GM12878 (cell line): ENCODE data around the gene NEK7. TPM values are rescaled to one million over a fixed set of nuclear protein-coding genes. Genes with fewer than 3 reads are reported as not detected.

ENCODE experiments used
- ATAC-seq: fragments of 200-7000 bp; cut with Tn5 transposase; 3 replicates; pipeline ENCODE4 v1.9.1; 2020; ENCODE audit warnings: mild to moderate bottlenecking, moderate library complexity
- BruUV-seq: library from RNA; stranded (reverse); fragments of 400-500 nt; replicated peaks from 2 replicates; lab custom pipeline; 2021; lab: Mats Ljungman, UMichigan
- CTCF ChIA-PET: fragments of 300-600 bp; sonication (Branson Sonifier 250); formaldehyde crosslinking; extraction: SDS; loops from one replicate; lab custom pipeline; 2021; ENCODE audit warnings: inconsistent platforms; lab: Yijun Ruan, JAX
- POLR2A ChIA-PET: fragments of 350-600 bp; formaldehyde crosslinking; extraction: SDS; loops from one replicate; lab custom pipeline; 2021; ENCODE audit warnings: inconsistent platforms; lab: Charles Lee
- RAD21 ChIA-PET: fragments of 300-600 bp; sonication (Branson Sonifier 250); formaldehyde crosslinking; loops from one replicate; lab custom pipeline; 2023; ENCODE audit warnings: antibody characterized with exemption; ENCODE audit not compliant: unreplicated experiment; lab: Charles Lee
- SMC1A ChIA-PET: fragments of 300-600 bp; sonication (Branson Sonifier 250); formaldehyde crosslinking; loops from one replicate; lab custom pipeline; 2023; ENCODE audit not compliant: unreplicated experiment, uncharacterized antibody; lab: Charles Lee
- DNase-seq: peaks from one replicate; pipeline ENCODE4 v3.0.0-alpha.2; 2011; ENCODE audit warnings: low read depth, low spot score
- FAIRE-seq: peaks from 3 replicates; lab custom pipeline; 2011; peaks lifted over from hg19 to GRCh38; lab: Jason Lieb, UNC
- H2AFZ ChIP-seq: 2 replicates; pipeline ENCODE4 v1.6.0; 2011; ENCODE audit warnings: low read depth, low read length, control low read depth; ENCODE audit not compliant: control insufficient read depth
- H3K27ac ChIP-seq: 2 replicates; pipeline ENCODE4 v1.5.1; 2011; ENCODE audit warnings: control low read depth; ENCODE audit not compliant: control insufficient read depth, insufficient read depth
- H3K27me3 ChIP-seq, 2 experiments: replicated peaks in 1 of 2; 2 replicates each; pipeline versions ENCODE4 v1.6.0 to v1.6.1; 2011; ENCODE audit warnings: low read length in 1 of 2; ENCODE audit not compliant: control insufficient read depth in 2 of 2, insufficient read depth in 2 of 2
- H3K36me3 ChIP-seq, 2 experiments: 2 replicates each; pipeline ENCODE4 v1.5.1; 2011; ENCODE audit warnings: low read length in 1 of 2; ENCODE audit not compliant: control insufficient read depth in 2 of 2, insufficient read depth in 2 of 2
- H3K4me1 ChIP-seq: 2 replicates; pipeline ENCODE4 v1.6.1; 2011; ENCODE audit warnings: mild to moderate bottlenecking, low read length, moderate library complexity, mixed read lengths; ENCODE audit not compliant: control insufficient read depth, insufficient read depth
- H3K4me2 ChIP-seq: 2 replicates; pipeline ENCODE4 v1.6.0; 2011; ENCODE audit warnings: control low read depth; ENCODE audit not compliant: control insufficient read depth, insufficient read depth
- H3K4me3 ChIP-seq: fragments of 200-600 bp; sonication (generic); 2 replicates; pipeline ENCODE4 v1.5.1; 2016
- H3K79me2 ChIP-seq: 2 replicates; pipeline ENCODE4 v1.6.0; 2011; ENCODE audit warnings: low read length; ENCODE audit not compliant: control insufficient read depth, insufficient read depth
- H3K9ac ChIP-seq: 2 replicates; pipeline ENCODE4 v1.8.0; 2011; ENCODE audit warnings: low read length, control low read depth, mixed read lengths; ENCODE audit not compliant: control insufficient read depth, insufficient read depth
- H3K9me3 ChIP-seq: replicated peaks from 3 replicates; pipeline ENCODE4 v1.5.1; 2011; ENCODE audit warnings: mild to moderate bottlenecking, low read length; ENCODE audit not compliant: control insufficient read depth, insufficient read depth
- H4K20me1 ChIP-seq: 2 replicates; pipeline ENCODE4 v1.6.0; 2011; ENCODE audit not compliant: control insufficient read depth, insufficient read depth
- ATF2 ChIP-seq: IDR thresholded peaks from 2 replicates; pipeline ENCODE4 v1.6.1; 2012; ENCODE audit warnings: low read length, inconsistent platforms
- DPF2 ChIP-seq: fragments of 450-650 bp; IDR thresholded peaks from 2 replicates; pipeline ENCODE4 v1.6.1; 2017; ENCODE audit warnings: mild to moderate bottlenecking
- HDAC6 ChIP-seq: fragments of 200-600 bp; sonication (generic); IDR thresholded peaks from one replicate; pipeline ENCODE4 v1.8.0; 2017; ENCODE audit warnings: antibody characterized with exemption; ENCODE audit not compliant: unreplicated experiment
- IKZF1 ChIP-seq: fragments of 450-650 bp; conservative IDR thresholded peaks from 2 replicates; pipeline ENCODE4 v1.6.1; 2017; ENCODE audit warnings: antibody characterized with exemption, mild to moderate bottlenecking
- IKZF2 ChIP-seq, 2 experiments: fragments of 450-650 bp; IDR thresholded peaks; 2 replicates each; pipeline ENCODE4 v1.6.1; 2017; ENCODE audit warnings: mild to moderate bottlenecking in 2 of 2, moderate library complexity in 2 of 2
- MTA2 ChIP-seq: fragments of 450-650 bp; IDR thresholded peaks from 2 replicates; pipeline ENCODE4 v1.6.1; 2016; ENCODE audit warnings: low read depth, mild to moderate bottlenecking, moderate library complexity
- NR2F1 ChIP-seq: fragments of 450-650 bp; conservative IDR thresholded peaks from 2 replicates; pipeline ENCODE4 v1.6.1; 2017; ENCODE audit warnings: mild to moderate bottlenecking
- PAX5 ChIP-seq: IDR thresholded peaks from 2 replicates; pipeline ENCODE4 v1.6.1; 2011; ENCODE audit warnings: low read depth, low read length, borderline replicate concordance
- RUNX3 ChIP-seq: IDR thresholded peaks from 2 replicates; pipeline ENCODE4 v1.6.1; 2012; ENCODE audit warnings: low read length, inconsistent platforms
- SMAD1 ChIP-seq: fragments of 450-650 bp; IDR thresholded peaks from 2 replicates; pipeline ENCODE4 v1.6.1; 2018; ENCODE audit warnings: mild to moderate bottlenecking, low read depth; ENCODE audit not compliant: partially characterized antibody
- TBL1XR1 ChIP-seq: IDR thresholded peaks from 2 replicates; pipeline ENCODE4 v1.6.1; 2012; ENCODE audit warnings: low read depth, low read length, improper control_type of control experiment
- WGBS: methylation state at CpG from one replicate; pipeline ENCODE4 v1.1.6; 2016; ENCODE audit warnings: low lambda C conversion rate; ENCODE audit not compliant: insufficient replicate concordance, insufficient coverage; ENCODE audit errors: missing lambda C conversion rate; 5-methylcytosine and 5-hydroxymethylcytosine counted together
- in situ Hi-C: fragments of 300-500 bp; cut with MboI; formaldehyde crosslinking; loops from 9 replicates; pipeline ENCODE4 v1.14.3; 2018; ENCODE audit warnings: mixed read lengths
- intact Hi-C: fragments of 100-400 bp; cut with micrococcal nuclease; formaldehyde crosslinking; loops from one replicate; pipeline ENCODE4 v1.14.2; 2022; ENCODE audit not compliant: unreplicated experiment
- polyA plus RNA-seq, 11 experiments: library from polyadenylated mRNA; depleted of rRNA in 4 of 11; unstranded in 6 of 11; stranded (reverse) in 5 of 11; fragments of >200 nt; fragmentation: Nextera tagmentation in 4 of 11; fragmentation: Illumina TruSeq in 1 of 11; extraction: Ambion mirVana in 4 of 11; extraction: Trizol in 1 of 11; gene quantifications; 1 replicate in 1 of 11; 2 replicates in 10 of 11; pipeline versions ENCODE4 v1.2.1 to v1.2.3, GENCODE V29; 2011 to 2016; ENCODE audit warnings: inconsistent platforms in 2 of 11, missing spikeins in 2 of 11, low read depth in 1 of 11
- total RNA-seq, 4 experiments: library from RNA; depleted of rRNA in 3 of 4; stranded (reverse); fragments of >200 nt in 3 of 4; fragmentation: Illumina TruSeq in 1 of 4; extraction: Trizol in 1 of 4; gene quantifications; 2 replicates each; pipeline versions ENCODE4 v1.2.1 to v1.2.3, GENCODE V29; 2013 to 2021
- TF ChIP-seq, protein P1 (sequence below): fragments of 450-650 bp; IDR thresholded peaks from 2 replicates; pipeline ENCODE4 v1.6.1; 2017; ENCODE audit warnings: low read depth, mild to moderate bottlenecking, moderate library complexity

The NEK7 gene
- total and polyA plus RNA-seq, 10 of the 15 experiments (the other 5 are each of a cell fraction or from before 2014, with no cell fraction given) = 9.4 to 77.7 (median 24.0) TPM

DNA sequence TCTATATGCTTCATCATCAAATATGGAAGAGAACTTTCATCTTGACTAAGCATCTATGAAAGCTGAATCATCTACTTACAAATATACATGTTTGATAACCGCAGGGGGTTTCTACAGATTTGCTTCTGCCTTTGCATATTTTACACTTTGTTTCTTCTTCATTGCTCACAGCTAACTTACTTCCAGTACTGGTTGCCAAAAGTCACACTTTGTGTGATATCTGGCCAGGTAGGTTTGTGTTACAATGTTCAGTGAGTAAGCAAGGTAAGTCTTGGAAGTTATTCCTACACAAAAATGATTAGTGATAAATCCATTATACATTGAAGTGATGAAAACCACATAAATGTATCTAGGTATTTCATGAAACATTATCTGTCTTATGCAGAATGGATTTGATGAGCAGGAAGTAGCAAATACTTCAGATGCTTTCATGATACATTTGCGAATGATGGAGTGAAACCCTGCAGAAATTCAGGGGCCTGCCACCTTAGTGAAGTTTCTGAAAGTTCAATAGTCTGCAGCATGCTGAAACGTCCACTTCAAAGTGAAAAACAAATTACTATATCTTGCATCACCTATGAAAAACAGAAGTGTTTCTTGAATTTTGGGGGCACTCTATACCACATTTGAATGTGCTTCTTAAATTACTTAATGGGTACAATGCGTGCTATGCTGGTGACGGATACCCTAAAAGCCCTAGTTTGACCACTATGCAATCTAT lies 196.3 kb downstream of the NEK7 start (continued):
- TF ChIP-seq, protein P1, sequence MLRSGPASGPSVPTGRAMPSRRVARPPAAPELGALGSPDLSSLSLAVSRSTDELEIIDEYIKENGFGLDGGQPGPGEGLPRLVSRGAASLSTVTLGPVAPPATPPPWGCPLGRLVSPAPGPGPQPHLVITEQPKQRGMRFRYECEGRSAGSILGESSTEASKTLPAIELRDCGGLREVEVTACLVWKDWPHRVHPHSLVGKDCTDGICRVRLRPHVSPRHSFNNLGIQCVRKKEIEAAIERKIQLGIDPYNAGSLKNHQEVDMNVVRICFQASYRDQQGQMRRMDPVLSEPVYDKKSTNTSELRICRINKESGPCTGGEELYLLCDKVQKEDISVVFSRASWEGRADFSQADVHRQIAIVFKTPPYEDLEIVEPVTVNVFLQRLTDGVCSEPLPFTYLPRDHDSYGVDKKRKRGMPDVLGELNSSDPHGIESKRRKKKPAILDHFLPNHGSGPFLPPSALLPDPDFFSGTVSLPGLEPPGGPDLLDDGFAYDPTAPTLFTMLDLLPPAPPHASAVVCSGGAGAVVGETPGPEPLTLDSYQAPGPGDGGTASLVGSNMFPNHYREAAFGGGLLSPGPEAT = peak; percentile 66; the same call in 1 of the 2 replicates
- TF ChIP-seq DPF2 = peak; percentile 51
- TF ChIP-seq ATF2 = peak; percentile 89
- TF ChIP-seq NR2F1 = no peak
- peak; percentile 95 for TF ChIP-seq RUNX3
- peak; percentile 49; the same call in 1 of the 2 replicates for TF ChIP-seq MTA2
- TF ChIP-seq IKZF2 (IDR thresholded peaks at IDR 0.05) = peak; percentile 24 to 29; a peak in 1 of 4 replicates

DNA sequence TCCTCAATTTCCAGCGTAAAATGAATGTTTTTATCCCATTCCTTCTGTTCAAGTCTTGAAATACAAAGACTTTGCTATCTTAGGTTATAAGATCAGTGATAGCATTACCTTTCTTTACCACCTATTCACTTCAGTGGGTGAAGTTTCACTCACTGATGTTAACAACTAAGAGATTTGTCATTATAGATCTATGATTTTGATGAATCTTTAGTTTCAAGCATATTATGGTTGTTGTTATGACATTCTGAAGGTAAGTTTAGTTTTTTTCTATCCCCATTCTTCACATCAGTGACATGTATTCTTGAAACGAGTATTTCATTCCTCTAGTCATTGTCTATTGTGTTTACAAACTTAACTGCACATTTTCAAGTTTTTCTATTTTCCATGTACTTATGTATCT lies 201.1 kb downstream of the NEK7 start:
- in situ Hi-C loops = no loop called here
- no peak for TF ChIP-seq SMAD1
- no peak for TF ChIP-seq IKZF2 (IDR thresholded peaks at IDR 0.05)
- no peak for TF ChIP-seq IKZF1
- no peak for TF ChIP-seq TBL1XR1
- no peak for TF ChIP-seq PAX5
- no peak for TF ChIP-seq HDAC6
- H3K4me2 ChIP-seq = no peak overlapping the region
- no peak for FAIRE-seq
- H3K4me3 ChIP-seq = no peak overlapping the region
- no peak for DNase-seq
- H3K27me3 ChIP-seq = no peaks in the 10 kb centered on the region
- ChIA-PET CTCF (interaction anchor here (0.9 to 3.1 kb wide), 13 partner anchors 8 to 328 kb away, joined by 3 to 16 read pairs (median 5); no protein-coding TSS in a partner anchor), RAD21 (interaction anchor here (1.7 kb wide), 2 partner anchors 204 to 272 kb away, joined by 5 read pairs; no protein-coding TSS in a partner anchor), POLR2A (no interaction called here), SMC1A (interaction anchor here (0.9 to 1.7 kb wide), 11 partner anchors 9 to 364 kb away, joined by 3 to 10 read pairs (median 4); no protein-coding TSS in a partner anchor)
- ATAC-seq = no peak
- no peaks in the 10 kb centered on the region for H3K36me3 ChIP-seq
- no peak overlapping the region for H3K27ac ChIP-seq
- peaks cover 11% of the 10 kb centered on the region for H3K4me1 ChIP-seq
- WGBS = 29% methylated on average over 2 of the region's 2 CpGs
- no peaks in the 10 kb centered on the region for H3K9me3 ChIP-seq
- no peak overlapping the region for H3K9ac ChIP-seq
- no peaks in the 10 kb centered on the region for H3K79me2 ChIP-seq
- H4K20me1 ChIP-seq = no peaks in the 10 kb centered on the region
- no peak overlapping the region for H2AFZ ChIP-seq
- no TSS peak for BruUV-seq
- intact Hi-C loops = no loop called here
